DMS53 (cell line): Measurements from ENCODE around the gene PCNA.
"Not testable (repeated sequence)": the region's sequence is repeated elsewhere in the genome, so short reads cannot be mapped to it uniquely, and the experiment has no call there.

ENCODE experiments used
- DNase-seq: peaks from one replicate; lab custom pipeline; 2025; lab: John Stamatoyannopoulos, UW

PCNA gene

DNA sequence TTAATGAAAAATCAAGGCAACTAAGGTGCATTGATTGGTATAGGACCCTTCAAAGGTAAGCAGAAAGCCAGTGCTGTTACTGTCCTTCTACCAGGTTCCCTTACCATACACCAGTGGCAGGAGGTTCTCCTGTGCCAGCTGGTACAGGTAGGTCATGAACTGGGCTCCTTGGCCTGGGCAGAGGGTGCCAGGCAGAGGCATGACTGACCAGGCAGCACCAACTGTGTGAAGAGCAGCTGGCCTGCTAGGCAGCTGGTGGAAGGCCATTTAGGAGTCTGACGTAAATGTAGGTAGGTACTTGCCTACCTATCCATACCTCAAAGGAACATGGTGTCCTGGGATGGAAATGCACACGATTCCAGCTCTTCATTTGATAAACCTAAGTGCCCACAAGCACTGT, 23.3 kb downstream of the PCNA start:
- no peak for DNase-seq

DNA sequence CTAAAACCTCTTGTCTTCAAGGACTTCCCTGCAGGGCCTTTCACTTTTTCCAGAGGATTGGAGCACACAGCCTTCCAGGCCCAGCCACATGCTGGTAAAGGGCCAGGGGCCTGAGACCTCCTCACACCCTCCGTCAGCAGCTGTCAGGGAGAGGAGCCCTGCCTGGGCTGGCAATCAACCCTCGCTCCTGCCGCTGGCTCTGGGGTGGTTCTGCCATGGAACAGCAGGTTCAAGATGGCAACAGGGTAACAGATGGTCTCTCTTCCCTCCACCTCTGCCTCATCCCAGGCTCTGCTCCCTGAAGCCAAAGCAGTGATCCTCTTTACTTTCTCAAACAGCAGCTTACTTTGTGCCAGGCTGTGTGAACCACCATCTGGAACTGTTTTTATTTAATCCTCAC, 23.8 kb downstream of the PCNA start:
- DNase-seq, result no peak

DNA sequence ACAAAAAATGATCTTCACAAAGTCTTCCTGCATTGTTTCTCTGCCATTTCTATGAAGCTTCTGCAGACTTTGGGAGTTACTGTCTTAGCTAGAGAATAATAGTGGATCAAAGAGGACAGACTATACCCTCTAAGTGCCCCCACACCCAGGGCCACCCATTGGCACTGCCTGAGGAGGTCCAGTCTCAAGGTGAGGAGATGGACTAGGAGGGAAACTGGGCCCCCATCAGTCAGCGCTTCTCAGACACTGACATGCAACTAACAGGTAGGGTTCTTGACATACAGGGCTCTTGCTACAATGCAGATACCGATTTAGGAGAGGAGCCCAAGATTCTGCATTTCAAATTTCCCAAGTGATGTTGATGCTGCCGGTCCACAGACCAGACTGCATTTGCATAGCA, 24.3 kb downstream of the PCNA start:
- no peak for DNase-seq

DNA sequence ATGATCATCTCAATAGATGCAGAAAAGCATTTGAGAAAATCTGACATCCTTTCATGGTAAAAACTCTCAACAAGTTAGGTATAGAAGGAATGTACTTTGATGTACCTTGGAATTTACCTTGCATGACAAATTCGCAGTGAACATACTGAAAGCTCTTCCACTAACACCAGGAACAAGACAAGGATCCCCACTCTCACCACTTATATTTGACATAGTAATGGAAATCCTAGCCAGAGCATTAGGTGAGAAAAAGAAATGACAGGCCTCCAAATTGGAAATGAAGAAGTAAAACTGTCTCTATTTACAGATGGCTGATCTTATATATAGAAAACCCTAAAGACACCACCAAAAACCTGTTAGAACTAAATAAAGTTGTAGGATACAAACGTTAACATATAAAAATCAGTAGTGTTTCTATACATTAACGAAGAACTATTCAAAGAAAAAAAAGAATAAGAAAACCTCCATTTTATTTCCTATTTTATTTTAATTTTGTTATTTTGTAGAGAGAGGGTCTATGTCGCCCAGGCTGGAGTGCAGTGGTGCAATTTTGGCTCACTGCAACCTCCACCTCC, 26.9 kb downstream of the PCNA start:
- DNase-seq, result no peak

DNA sequence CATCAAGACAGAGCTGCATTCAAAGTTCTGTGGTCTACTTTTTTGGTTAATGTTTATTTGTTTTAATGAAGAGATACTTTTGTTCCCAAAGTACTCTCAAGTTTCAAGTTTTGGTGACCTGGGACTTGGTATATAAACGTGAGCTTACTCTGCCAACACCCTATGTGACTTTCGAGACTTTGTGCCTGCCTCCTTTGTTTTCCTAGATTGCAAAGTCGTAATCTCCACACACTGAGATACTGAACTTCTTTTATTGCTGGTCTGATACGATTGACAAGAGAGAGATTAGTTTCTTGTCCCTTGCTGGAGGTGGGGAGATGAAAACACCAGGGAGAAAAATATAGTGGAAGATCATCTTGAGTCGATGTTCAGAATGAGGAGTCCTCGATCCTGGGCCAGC, 27.9 kb downstream of the PCNA start:
- no peak for DNase-seq

DNA sequence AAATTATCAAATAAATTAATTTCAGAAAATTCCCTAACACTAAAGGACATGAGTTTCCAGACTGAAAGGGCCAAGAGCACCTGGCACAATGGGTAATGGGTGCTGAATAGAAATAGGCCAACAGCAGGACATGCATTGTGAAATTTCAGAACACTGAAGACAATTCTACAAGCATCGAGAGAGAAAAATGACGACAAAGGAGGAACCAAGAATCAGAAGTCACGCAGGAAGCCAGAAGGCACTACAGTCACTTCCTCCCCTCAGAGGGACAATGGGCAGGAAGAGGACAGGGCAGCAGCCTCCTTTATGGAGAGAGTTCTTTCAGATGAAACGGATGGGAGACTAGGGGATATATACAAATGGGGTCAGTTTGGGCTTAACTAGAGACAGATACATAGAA, 29.6 kb downstream of the PCNA start:
- no peak for DNase-seq

DNA sequence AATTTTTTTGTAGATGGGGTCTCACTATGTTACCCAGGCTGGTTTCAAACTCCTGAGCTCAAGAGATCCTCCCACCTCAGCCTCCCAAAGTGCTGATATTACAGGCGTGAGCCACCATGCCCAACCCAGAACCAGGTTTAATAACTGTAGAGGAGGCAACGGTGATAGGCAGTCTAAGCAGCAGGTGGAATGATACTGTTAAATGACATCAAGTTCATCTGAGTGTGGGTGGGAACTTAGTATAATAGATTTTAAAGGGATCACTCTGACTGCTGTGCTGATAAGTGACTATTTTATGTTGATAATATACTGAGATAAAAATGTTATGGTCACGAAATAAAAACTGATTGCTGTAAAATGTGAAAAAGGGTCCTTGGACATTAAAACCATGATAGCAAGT, 31.1 kb downstream of the PCNA start:
- no peak for DNase-seq

DNA sequence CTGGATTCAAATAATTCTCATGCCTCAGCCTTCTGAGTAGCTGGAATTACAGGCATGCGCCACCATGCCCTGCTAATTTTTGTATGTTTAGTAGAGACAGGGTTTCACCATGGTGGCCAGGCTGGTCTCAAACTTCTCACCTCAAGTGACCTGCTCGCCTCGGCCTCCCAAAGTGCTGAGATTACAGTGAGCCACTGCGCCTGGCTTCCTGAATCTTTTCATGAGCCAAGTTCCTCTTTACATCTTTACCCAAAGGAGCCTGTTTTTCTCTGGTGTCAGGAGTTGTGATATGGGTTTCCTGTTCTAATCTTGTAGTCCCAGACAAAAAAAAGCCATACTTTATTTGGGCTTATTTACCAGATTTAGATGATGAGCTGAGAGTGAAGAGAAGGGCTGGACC, 34.4 kb downstream of the PCNA start:
- no peak for DNase-seq

DNA sequence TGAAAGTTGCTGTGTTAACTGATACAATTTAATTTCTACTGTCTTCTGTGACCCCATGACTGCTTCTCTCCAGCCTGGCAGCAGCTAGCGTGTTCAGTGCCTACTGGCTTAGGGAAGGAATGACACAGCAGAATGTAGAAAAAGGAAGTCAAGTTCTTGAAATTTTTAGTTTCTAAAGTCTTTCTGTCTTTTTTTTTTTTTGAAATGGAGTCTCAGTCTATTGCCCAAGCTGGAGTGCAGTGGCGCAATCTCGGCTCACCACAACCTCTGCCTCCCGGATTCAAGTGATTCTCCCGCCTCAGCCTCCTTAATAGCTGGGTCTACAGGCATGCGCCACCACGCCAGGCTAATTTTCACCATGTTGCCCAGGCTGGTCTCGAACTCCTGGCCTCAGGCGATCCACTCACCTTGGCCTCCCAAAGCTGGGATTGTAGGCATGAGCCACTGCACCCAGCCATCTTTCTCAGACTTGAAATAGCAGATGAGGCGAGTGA, 39.3 kb downstream of the PCNA start:
- no peak for DNase-seq

DNA sequence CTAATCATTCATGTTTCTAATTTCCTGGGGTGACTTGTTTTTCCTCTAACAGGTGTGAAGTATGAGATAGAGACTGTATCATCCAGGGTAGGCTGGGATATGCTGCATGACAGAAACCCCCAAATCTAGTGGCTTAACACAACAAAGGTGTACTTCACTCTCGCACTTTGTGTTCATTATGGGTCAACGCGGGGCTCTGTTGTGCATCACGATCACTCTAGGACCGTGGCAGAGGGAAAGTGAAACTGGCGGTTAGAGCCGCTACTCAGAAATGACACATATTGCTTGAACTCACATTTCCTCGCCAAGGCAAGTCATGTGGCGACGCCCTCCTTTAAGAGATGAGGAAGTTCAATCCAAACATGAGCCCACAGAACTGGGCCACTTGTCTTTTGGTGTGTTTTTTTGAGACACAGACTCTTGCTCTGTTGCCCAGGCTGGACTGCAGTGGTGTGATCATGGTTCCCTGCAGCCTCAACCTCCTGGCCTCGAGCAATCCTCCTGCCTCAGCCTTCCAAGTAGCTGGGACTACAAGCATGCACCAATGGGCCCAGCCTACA, 41.3 kb downstream of the PCNA start:
- peak; percentile 67 for DNase-seq

DNA sequence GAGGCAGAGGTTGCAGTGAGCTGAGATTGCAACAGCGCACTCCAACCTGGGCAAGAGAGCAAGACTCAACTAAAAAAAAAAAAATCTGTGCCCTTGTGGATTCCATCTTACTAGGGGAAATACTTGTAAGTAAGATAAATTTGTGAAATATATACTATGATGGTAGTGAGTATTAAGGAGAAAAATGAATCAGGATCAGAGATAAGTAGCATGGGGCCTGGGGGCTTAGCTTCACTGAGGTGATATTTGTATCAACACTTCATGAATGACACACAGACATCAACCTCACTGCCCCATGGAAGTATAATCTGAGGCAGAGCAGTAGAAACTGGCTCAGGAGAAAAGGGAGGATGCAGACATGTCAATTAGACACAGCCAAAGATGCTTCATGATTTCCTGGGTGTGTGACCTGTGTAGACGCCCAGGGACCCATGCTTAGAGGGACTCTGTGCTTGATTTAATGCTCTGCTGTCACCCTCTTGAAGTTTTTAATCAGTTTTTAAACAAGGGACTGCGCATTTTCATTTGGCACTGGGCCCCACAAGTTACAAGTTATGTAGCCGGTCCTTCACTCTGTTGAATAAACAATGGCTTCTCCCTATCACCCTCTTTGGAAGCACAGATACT, 41.9 kb downstream of the PCNA start:
- peak; percentile 29 for DNase-seq

DNA sequence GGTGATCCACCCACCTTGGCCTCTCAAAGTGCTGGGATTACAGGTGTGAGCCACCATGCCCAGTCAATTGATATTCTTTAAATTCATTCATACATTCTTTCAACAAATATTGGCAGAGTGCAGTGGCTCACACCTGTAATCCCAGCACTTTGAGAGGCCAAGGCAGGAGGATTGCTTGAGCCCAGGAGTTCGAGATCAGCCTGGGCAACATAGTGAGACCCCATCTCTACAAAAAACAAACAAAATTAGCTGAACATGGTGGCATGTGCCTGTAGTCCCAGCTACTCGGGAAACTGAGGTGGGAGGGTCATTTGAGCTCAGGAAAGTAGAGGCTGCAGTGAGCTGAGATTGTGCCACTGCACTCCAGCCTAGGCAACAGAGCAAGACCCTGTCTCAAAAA, 42.8 kb downstream of the PCNA start:
- DNase-seq, result not testable (repeated sequence)

DNA sequence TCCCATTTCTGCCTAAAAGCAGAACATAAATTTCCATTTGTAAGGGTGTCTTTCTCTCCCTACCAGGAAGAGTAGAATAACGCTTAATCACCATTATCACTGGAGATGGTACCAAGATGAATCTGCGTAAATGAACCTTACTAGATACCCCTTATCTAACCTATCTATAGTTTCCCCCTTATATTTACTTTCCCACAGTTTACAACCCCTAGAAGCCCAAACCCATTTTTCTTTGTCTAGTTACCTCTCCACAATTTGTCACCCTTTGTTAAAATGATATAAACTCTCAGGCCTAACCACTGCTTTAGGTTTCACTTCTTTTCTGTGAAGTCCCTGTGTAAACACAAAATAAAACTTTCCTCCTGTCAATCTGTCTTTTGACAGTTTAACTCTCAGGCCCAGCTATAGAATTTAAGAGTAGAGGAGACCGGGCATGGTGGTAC, 45.5 kb downstream of the PCNA start:
- DNase-seq, result no peak

DNA sequence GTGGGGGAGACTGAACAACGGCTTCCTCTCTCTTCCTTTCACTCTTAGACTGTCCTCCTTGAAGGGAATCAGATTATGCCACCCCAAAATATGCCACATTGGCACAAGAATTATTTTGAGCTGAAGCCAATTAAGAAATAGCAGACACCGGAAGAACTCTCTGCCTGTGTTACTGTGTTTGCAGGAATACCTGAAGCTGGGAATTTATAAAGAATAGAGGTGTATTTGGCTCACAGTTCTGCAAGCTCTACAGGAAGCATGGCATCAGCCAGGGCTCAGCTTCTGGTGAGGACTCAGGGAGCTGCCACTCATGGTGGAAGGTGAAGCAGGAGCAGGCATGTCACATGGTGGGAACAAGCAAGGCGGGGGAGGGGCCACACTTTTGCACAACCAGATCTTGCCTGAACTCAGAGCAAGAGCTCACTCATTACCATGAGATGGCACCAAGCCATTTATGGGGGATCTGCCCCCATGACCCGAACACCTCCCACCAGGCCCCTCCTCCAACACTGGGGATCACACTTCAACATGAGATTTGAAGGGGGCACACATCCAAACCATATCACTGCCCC, 46.0 kb downstream of the PCNA start:
- peak; percentile 20 for DNase-seq

DNA sequence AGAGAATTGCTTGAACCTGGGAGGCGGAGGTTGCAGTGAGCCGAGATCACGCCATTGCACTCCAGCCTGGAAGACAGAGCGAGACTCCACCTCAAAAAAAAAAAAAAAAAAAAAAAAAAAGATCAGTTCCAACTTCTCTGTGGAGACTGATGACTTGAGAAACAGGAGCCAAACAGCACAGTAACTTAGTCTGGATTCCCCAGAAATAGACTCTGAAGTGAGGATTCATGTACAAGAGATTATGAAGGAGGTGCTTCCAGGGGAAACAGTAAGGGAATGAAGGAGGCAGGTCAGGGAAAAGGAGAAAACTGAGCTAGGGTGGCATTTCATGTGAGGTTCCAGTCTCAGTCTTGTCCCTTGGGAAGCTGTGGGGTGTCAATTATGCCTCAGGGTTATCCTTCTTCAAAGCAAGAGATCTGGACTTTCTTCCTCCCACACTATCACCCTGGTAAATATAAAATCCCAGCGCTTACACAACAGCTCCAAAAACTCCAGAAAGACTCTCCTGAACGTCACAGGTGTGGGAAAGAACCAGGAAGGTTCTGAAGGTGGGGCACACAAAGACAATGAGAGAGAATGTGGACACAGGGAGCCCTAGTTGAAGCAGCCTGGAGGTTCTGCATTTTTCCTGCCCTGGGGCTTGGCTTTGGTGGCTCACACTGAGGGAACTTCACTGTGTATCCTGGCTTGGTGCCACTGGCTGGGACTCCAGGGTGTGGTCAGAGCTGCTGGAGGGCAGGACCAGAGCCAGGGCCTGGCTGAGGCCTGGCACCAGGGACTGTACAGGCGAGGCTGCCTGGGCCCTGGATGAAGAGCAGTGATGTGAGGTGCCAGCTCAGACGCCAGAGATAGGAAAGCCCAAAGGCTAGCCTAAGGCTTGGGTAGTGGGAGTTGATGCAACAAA, 46.8 kb downstream of the PCNA start:
- peak; percentile 55 for DNase-seq

DNA sequence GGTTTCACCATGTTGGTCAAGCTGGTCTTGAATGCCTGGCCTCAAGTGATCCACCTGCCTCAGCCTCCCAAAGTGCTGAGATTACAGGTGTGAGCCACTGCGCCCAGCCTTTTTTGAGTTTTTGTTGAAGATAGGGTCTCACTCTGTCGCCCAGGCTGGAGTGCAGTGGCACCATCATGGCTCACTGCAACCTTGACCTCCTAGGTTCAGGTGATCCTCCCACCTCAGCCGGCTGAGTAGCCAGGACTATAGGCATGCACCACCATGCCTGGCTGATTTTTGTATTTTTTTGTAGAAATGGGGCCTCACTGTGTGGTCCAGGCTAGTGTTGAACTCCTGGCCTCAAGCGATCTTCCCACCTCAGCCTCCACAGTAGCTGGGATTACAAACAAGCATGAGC, 47.8 kb downstream of the PCNA start:
- DNase-seq, result not testable (repeated sequence)

DNA sequence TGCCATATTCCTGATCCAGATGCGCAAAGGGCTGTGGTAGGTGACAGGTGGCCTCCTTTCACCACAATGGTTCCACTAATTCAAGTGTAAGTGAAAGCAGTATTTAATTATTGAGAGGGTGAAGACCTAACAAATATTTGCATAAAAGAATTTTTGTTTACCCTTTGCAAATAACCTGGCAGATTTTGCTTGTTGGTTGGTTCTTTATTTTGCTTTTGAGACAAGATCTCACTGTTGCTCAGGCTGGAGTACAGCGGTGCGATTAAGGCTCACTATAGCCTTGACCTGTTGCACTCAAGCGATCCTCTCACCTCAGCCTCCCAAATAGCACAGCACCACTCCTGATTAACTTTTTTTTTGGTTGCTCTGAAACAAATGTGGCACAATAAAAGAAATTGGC, 49.2 kb downstream of the PCNA start:
- peak; percentile 73 for DNase-seq

DNA sequence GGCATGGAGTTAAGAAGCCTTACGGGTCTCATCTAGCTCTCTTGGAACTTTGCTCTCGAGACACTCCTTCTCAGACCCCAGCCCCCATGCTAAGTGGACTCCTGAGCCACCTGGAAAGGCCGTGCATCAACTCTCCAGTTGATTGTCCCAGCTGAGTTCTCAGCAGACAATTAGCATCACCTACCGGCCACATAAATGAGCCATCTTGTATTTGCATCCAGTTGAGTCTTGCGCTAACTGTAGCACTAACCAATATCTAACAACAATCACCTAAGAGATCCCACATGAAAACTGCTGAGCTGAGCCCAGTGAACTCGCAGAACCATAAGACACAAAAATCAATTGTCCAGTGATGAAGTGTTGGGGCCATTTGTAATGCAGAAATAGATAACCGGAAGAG, 49.7 kb downstream of the PCNA start:
- DNase-seq, result peak; percentile 40

DNA sequence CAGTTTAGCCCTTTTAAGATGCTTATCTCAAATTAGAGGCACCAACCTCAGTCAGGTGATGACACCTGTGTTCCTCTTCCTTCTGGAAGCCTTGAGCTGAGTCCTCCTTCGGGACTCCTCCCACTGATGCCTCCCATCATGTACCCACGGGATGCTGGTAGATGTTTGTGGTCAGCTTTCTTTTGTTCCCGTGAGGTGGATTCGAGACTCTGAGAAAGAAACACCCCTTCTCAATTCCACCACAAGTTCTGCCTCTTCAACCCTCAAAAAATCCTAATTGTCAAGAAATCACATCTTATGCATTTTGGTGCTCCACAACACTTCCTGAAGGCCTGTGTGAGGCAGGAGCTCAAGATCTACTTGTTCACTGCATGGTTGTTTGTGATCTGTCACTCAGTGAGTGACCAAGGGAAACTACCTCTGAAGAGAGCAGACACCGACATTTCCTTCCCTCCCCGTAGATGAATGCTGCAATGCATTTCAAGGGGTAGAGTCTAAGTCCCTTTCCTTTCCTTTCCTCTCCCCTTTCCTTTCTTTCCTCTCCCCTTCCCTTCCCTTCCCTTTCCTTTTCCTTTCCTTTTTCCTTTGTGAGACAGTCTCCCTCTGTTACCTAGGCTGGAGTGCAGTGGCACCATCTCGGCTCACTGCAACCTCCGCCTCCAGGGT, 50.5 kb downstream of the PCNA start:
- DNase-seq, result no peak

DNA sequence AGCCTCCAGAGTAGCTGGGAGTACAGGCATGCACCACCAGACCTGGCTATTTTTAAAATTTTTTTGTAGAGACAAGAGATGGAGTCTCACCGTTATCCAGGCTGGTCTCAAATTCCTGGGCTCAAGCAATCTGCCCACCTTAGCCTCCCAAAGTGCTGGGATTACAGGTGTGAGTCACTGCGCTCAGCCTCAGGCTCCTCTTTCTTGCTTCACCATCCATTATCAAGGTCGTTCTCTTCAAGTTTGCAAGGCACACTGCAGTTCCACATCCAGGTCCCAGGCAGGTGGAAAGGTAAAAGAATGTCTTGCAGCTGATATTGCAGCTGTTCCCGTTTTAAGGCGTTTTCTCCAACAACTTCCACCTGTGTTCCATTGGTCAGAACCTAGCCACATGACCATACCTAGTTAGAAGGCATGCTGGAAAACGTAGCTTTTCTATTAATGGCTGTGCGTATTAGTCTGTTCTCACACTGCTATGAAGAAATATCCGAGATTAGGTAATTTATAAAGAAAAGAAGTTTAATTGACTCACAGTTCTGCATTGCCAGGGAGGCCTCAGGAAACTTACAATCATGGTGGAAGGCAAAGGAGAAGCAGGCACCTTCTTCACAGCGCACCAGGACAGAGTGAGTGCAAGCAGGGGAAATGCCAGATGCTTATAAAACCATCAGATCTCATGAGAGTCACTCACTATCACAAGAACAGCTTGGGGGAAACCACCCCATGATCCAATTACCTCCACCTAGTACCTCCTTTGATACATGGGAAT, 51.7 kb downstream of the PCNA start:
- DNase-seq, result no peak

DNA sequence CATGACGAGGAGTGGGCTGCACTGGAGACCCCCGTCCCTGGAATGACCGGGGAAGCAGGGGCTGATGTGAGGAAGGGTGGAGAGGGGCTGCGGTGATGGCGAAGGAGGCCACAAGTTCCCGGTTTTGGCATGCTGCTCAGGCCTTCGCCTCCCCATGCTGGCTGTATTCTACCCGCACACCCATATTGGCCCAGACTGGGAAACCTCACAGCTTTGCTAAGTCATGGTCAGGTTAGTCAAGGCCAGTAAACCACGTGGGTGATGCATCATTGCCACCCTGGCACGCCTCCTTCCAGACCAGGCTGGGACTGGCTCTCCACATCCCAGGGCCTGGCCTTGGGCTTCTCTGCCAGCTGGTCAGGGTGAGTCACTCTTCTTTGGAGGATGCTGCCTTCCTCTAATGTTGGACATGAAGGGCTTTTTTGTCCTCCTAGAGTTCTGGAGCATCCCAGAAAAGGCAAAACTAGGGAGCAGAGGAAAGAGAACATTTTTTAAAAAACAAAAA, 53.8 kb downstream of the PCNA start:
- DNase-seq, result peak; percentile 93
